H1 (cell line): ENCODE measurements around the gene MIB2.

ENCODE experiments used
- CHD2 ChIP-seq: IDR thresholded peaks from 2 replicates; pipeline ENCODE4 v1.6.1; 2012; ENCODE audit warnings: low read length, improper control_type of control experiment
- EP300 ChIP-seq, 2 experiments: IDR thresholded peaks; 1 replicate in 1 of 2; 2 replicates in 1 of 2; pipeline ENCODE4 v1.6.1; 2011 to 2012; ENCODE audit warnings: low read depth in 2 of 2, low read length in 2 of 2, mild to moderate bottlenecking in 2 of 2, borderline replicate concordance in 1 of 2, inconsistent platforms in 1 of 2, moderate library complexity in 1 of 2
- EZH2 ChIP-seq: fragments of 200-600 bp; sonication (generic); IDR thresholded peaks from 2 replicates; pipeline ENCODE4 v1.7.1; 2012; ENCODE audit warnings: low read depth, mild to moderate bottlenecking, moderate library complexity, low read length, inconsistent platforms; ENCODE audit not compliant: severe bottlenecking
- JUND ChIP-seq: IDR thresholded peaks from 2 replicates; pipeline ENCODE4 v1.6.1; 2011; ENCODE audit warnings: mild to moderate bottlenecking, improper control_type of control experiment, low read length
- KDM4A ChIP-seq: IDR thresholded peaks from one replicate; pipeline ENCODE4 v1.7.1; 2012; ENCODE audit warnings: low read depth, mild to moderate bottlenecking, moderate library complexity, low read length, inconsistent platforms; ENCODE audit not compliant: severe bottlenecking
- KDM5A ChIP-seq: fragments of 200-600 bp; IDR thresholded peaks from 2 replicates; pipeline ENCODE4 v1.7.1; 2012; ENCODE audit warnings: mild to moderate bottlenecking, low read length, inconsistent platforms, mixed read lengths
- POLR2A ChIP-seq, 2 experiments: IDR thresholded peaks; 1 replicate in 1 of 2; 2 replicates in 1 of 2; pipeline ENCODE4 v1.6.1; 2011; ENCODE audit warnings: low read depth in 2 of 2, low read length in 2 of 2, mild to moderate bottlenecking in 2 of 2; ENCODE audit errors: control extremely low read depth in 1 of 2
- POLR2AphosphoS5 ChIP-seq: IDR thresholded peaks from 2 replicates; pipeline ENCODE4 v1.6.1; 2011; ENCODE audit warnings: low read depth, low read length
- RFX5 ChIP-seq: IDR thresholded peaks from 2 replicates; pipeline ENCODE4 v1.6.1; 2011; ENCODE audit warnings: low read depth, low read length, improper control_type of control experiment, borderline replicate concordance
- SIRT6 ChIP-seq: IDR thresholded peaks from one replicate; pipeline ENCODE4 v1.7.1; 2012; ENCODE audit warnings: low read length, inconsistent platforms
- TAF1 ChIP-seq: IDR thresholded peaks from 2 replicates; pipeline ENCODE4 v1.6.1; 2011; ENCODE audit warnings: mild to moderate bottlenecking, low read depth, low read length
- TF ChIP-seq, protein P1 (sequence below), 3 experiments: IDR thresholded peaks; 1 replicate in 2 of 3; 2 replicates in 1 of 3; pipeline versions ENCODE4 v1.5.1 to v1.6.1; 2011; ENCODE audit warnings: low read length in 3 of 3, mild to moderate bottlenecking in 3 of 3, inconsistent platforms in 2 of 3, low read depth in 1 of 3, moderate library complexity in 1 of 3; ENCODE audit not compliant: insufficient read depth in 1 of 3; ENCODE audit errors: control extremely low read depth in 1 of 3
- TF ChIP-seq, protein P2 (sequence below): IDR thresholded peaks from 2 replicates; pipeline ENCODE4 v1.6.1; 2012; ENCODE audit warnings: low read length, inconsistent platforms

DNA sequence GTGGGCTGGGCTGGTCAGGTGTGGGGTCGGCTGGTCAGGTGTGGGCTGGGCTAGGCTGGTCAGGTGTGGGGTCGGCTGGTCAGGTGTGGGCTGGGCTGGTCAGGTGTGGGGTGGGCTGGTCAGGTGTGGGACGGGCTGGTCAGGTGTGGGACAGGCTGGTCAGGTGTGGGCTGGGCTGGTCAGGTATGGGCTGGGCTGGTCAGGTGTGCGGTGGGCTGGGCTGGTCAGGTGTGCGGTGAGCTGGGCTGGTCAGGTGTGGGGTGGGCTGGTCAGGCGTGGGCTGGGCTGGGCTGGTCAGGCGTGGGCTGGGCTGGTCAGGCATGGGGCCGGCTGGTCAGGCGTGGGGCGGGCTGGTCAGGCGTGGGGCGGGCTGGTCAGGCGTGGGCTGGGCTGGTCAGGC lies 9.1 kb upstream of the MIB2 start:
- TF ChIP-seq SIRT6: no peak
- no peak for TF ChIP-seq KDM4A
- TF ChIP-seq, protein P1, sequence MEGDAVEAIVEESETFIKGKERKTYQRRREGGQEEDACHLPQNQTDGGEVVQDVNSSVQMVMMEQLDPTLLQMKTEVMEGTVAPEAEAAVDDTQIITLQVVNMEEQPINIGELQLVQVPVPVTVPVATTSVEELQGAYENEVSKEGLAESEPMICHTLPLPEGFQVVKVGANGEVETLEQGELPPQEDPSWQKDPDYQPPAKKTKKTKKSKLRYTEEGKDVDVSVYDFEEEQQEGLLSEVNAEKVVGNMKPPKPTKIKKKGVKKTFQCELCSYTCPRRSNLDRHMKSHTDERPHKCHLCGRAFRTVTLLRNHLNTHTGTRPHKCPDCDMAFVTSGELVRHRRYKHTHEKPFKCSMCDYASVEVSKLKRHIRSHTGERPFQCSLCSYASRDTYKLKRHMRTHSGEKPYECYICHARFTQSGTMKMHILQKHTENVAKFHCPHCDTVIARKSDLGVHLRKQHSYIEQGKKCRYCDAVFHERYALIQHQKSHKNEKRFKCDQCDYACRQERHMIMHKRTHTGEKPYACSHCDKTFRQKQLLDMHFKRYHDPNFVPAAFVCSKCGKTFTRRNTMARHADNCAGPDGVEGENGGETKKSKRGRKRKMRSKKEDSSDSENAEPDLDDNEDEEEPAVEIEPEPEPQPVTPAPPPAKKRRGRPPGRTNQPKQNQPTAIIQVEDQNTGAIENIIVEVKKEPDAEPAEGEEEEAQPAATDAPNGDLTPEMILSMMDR (IDR thresholded peaks at IDR 0.05; ENCODE audit: control extremely low read depth in 1 of 3, insufficient read depth in 1 of 3, low read depth in 1 of 3, low read length in 3 of 3): no peak
- TF ChIP-seq TAF1: no peak
- TF ChIP-seq CHD2: no peak
- TF ChIP-seq KDM5A: no peak
- no peak for TF ChIP-seq POLR2A (IDR thresholded peaks at IDR 0.05; ENCODE audit: control extremely low read depth in 1 of 2, low read depth in 2 of 2, low read length in 2 of 2)
- no peak for TF ChIP-seq POLR2AphosphoS5
- TF ChIP-seq EZH2: no peak
- TF ChIP-seq RFX5: no peak
- TF ChIP-seq JUND: no peak
- TF ChIP-seq, protein P2, sequence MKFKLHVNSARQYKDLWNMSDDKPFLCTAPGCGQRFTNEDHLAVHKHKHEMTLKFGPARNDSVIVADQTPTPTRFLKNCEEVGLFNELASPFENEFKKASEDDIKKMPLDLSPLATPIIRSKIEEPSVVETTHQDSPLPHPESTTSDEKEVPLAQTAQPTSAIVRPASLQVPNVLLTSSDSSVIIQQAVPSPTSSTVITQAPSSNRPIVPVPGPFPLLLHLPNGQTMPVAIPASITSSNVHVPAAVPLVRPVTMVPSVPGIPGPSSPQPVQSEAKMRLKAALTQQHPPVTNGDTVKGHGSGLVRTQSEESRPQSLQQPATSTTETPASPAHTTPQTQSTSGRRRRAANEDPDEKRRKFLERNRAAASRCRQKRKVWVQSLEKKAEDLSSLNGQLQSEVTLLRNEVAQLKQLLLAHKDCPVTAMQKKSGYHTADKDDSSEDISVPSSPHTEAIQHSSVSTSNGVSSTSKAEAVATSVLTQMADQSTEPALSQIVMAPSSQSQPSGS: no peak
- no peak for TF ChIP-seq EP300 (IDR thresholded peaks at IDR 0.05; ENCODE audit: borderline replicate concordance in 1 of 2, low read depth in 2 of 2, low read length in 2 of 2)
